ENCODE data around the gene KCTD17. TPM values are rescaled to one million over a fixed set of nuclear protein-coding genes. Genes with fewer than 3 reads are reported as not detected.
A peak's percentile ranks its signal among the peaks of the same experiment; 100 is the strongest.

KCTD17 gene
- total and polyA plus RNA-seq, 2 of the 13 experiments (the other 11 are each of a cell fraction or from before 2014, with no cell fraction given), result 5.3 to 11.7 TPM

DNA sequence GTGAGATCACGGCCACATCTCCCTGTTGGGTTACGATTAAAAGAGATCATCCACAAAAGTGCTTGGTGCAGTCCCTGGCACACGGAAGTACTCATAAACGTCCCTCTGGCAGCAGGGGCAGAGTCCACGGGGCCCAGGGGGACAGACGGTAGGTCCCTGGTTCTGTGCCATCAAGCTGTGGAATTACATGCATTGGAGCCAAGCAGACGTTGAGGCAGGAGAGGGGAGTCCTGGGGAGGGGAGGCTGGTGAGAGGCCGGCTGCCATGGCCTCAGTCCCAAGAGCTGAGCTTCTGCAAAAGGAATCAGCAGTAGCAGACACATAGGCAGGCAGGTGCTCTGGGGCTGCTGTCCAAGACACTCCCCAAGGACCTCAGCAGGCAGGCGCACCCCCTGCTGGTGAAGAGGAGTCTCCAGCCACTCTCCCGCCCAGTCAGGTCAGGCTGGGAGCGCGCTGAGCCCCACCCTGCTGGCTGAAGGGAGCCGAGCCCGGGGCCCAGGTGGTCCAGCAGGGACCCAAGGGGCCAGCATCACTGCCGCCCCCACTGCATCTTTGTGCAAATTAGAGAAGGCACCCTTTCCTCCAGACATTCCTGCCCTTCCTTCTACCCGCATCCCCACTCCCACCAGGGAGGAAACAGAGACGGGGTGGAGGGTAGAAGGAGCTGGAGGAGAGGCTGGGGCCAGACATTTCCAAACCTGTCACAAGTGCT, 7.6 kb upstream of the KCTD17 start (continued):
- TF ChIP-seq, protein P1, sequence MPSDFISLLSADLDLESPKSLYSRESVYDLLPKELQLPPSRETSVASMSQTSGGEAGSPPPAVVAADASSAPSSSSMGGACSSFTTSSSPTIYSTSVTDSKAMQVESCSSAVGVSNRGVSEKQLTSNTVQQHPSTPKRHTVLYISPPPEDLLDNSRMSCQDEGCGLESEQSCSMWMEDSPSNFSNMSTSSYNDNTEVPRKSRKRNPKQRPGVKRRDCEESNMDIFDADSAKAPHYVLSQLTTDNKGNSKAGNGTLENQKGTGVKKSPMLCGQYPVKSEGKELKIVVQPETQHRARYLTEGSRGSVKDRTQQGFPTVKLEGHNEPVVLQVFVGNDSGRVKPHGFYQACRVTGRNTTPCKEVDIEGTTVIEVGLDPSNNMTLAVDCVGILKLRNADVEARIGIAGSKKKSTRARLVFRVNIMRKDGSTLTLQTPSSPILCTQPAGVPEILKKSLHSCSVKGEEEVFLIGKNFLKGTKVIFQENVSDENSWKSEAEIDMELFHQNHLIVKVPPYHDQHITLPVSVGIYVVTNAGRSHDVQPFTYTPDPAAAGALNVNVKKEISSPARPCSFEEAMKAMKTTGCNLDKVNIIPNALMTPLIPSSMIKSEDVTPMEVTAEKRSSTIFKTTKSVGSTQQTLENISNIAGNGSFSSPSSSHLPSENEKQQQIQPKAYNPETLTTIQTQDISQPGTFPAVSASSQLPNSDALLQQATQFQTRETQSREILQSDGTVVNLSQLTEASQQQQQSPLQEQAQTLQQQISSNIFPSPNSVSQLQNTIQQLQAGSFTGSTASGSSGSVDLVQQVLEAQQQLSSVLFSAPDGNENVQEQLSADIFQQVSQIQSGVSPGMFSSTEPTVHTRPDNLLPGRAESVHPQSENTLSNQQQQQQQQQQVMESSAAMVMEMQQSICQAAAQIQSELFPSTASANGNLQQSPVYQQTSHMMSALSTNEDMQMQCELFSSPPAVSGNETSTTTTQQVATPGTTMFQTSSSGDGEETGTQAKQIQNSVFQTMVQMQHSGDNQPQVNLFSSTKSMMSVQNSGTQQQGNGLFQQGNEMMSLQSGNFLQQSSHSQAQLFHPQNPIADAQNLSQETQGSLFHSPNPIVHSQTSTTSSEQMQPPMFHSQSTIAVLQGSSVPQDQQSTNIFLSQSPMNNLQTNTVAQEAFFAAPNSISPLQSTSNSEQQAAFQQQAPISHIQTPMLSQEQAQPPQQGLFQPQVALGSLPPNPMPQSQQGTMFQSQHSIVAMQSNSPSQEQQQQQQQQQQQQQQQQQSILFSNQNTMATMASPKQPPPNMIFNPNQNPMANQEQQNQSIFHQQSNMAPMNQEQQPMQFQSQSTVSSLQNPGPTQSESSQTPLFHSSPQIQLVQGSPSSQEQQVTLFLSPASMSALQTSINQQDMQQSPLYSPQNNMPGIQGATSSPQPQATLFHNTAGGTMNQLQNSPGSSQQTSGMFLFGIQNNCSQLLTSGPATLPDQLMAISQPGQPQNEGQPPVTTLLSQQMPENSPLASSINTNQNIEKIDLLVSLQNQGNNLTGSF (CRISPR knock-in tag; IDR thresholded peaks at IDR 0.05), result no peak
- TF ChIP-seq ZNF333 (CRISPR knock-in tag; IDR thresholded peaks at IDR 0.05; ENCODE audit: borderline replicate concordance) (0 out of 2 replicates have a peak, but pooled peaks have one; percentile 56), ZNF550 (CRISPR knock-in tag; IDR thresholded peaks at IDR 0.05; ENCODE audit: borderline replicate concordance) (peak; percentile 58; the same call in 1 of the 2 replicates), KLF16 (CRISPR knock-in tag; IDR thresholded peaks at IDR 0.05) (peak in 1 of 2 experiments; percentile 49; a peak in 1 of 4 replicates), FOXC1 (CRISPR knock-in tag; IDR thresholded peaks at IDR 0.05; ENCODE audit: borderline replicate concordance) (no peak), JUNB (CRISPR knock-in tag; IDR thresholded peaks at IDR 0.05; ENCODE audit: borderline replicate concordance) (no peak), ZNF83 (CRISPR knock-in tag; IDR thresholded peaks at IDR 0.05; ENCODE audit: borderline replicate concordance) (no peak), SRF (IDR thresholded peaks at IDR 0.05; ENCODE audit: low read depth, low read length) (no peak), NFE2L2 (IDR thresholded peaks at IDR 0.05; ENCODE audit: low read length) (no peak), MTA3 (CRISPR knock-in tag; IDR thresholded peaks at IDR 0.05) (no peak), ZNF816 (CRISPR knock-in tag; IDR thresholded peaks at IDR 0.05; ENCODE audit: borderline replicate concordance) (no peak), TBL1XR1 (IDR thresholded peaks at IDR 0.05; ENCODE audit: borderline replicate concordance, low read length, partially characterized antibody) (no peak), ETV5 (CRISPR knock-in tag; IDR thresholded peaks at IDR 0.05; ENCODE audit: borderline replicate concordance) (no peak), MAFK (conservative IDR thresholded peaks at IDR 0.05 in 1 of 2, IDR thresholded peaks at IDR 0.05 in 1 of 2; ENCODE audit: low read length in 2 of 2) (no peak), SNRNP70 (IDR thresholded peaks at IDR 0.05; ENCODE audit: low read depth, low read length) (no peak)
- TF ChIP-seq, protein P2, sequence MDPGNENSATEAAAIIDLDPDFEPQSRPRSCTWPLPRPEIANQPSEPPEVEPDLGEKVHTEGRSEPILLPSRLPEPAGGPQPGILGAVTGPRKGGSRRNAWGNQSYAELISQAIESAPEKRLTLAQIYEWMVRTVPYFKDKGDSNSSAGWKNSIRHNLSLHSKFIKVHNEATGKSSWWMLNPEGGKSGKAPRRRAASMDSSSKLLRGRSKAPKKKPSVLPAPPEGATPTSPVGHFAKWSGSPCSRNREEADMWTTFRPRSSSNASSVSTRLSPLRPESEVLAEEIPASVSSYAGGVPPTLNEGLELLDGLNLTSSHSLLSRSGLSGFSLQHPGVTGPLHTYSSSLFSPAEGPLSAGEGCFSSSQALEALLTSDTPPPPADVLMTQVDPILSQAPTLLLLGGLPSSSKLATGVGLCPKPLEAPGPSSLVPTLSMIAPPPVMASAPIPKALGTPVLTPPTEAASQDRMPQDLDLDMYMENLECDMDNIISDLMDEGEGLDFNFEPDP (CRISPR knock-in tag; conservative IDR thresholded peaks at IDR 0.05), result no peak
- TF ChIP-seq, protein P3, sequence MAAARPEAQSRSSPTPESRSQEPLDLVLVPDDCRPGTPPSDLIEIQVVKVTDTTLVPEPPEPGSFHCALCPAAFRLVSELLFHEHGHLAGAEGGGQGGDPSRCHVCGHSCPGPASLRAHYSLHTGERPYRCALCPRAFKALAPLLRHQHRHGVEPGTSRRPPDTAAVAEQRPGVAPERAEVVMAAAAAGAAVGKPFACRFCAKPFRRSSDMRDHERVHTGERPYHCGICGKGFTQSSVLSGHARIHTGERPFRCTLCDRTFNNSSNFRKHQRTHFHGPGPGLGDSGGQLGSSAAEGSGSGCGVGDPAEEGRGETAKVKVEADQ (CRISPR knock-in tag; IDR thresholded peaks at IDR 0.05; ENCODE audit: borderline replicate concordance), result peak; percentile 100
- TF ChIP-seq, protein P4, sequence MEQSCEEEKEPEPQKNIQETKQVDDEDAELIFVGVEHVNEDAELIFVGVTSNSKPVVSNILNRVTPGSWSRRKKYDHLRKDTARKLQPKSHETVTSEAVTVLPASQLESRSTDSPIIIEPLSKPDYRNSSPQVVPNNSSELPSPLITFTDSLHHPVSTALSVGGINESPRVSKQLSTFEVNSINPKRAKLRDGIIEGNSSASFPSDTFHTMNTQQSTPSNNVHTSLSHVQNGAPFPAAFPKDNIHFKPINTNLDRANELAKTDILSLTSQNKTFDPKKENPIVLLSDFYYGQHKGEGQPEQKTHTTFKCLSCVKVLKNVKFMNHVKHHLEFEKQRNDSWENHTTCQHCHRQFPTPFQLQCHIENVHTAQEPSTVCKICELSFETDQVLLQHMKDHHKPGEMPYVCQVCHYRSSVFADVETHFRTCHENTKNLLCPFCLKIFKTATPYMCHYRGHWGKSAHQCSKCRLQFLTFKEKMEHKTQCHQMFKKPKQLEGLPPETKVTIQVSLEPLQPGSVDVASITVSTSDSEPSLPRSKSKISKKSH (CRISPR knock-in tag; IDR thresholded peaks at IDR 0.05; ENCODE audit: borderline replicate concordance), result no peak
